Putamen (tissue), 1 donor: ENCODE measurements around the gene CLIP3.
"Not testable (repeated sequence)": the region's sequence is repeated elsewhere in the genome, so short reads cannot be mapped to it uniquely, and the experiment has no call there.

ENCODE experiments used
- DNase-seq: peaks from one replicate; pipeline ENCODE4 v3.0.0-alpha.2; 2016; ENCODE audit warnings: low spot score

The CLIP3 gene, protein sequence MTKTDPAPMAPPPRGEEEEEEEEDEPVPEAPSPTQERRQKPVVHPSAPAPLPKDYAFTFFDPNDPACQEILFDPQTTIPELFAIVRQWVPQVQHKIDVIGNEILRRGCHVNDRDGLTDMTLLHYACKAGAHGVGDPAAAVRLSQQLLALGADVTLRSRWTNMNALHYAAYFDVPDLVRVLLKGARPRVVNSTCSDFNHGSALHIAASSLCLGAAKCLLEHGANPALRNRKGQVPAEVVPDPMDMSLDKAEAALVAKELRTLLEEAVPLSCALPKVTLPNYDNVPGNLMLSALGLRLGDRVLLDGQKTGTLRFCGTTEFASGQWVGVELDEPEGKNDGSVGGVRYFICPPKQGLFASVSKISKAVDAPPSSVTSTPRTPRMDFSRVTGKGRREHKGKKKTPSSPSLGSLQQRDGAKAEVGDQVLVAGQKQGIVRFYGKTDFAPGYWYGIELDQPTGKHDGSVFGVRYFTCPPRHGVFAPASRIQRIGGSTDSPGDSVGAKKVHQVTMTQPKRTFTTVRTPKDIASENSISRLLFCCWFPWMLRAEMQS

DNA sequence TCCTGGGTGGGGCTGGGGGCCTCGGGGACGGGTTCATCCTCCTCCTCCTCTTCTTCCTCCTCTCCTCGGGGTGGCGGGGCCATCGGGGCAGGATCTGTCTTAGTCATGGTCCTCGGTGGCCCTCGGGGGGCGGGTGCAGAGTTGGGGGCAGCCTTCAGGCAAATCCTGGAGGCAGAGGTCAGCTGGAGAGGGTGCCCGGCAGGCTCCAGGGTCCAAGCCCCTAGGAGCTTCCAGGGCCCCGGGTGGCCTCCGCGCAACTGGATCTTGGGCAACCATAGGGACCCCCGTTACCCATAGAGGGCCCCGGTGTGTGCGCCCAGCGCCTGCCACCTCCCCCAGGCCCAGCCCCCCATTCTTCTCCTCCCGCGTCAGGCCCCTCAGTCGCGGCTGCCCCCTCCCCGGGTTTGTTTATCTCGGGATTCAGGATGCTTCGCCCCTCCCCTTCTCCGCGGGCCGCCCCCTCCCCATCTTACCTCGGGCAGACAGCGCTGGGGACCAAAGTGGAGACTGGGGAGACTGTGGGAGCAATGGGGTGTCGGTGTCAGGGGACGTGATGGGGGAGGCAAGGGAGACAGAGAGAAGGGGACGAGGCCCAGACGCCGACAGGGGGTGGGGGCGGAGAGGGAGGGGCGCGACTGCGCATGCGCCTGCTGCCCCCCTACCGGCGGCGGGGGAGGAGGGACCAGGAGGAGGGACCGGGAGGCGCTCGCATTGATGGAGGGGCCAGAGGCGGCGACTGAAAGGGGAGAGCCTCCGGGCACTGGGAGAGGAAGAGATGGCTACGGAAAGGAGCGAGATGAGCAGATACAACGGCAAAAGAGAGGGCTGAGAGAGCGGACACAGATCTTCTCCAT lies at the start of gene CLIP3:
TSS of gene CLIP3 (minus strand) at position 623 of the 854 bp plus-strand sequence. CDS start at position 107, 516 bp downstream.
- DNase-seq = peak; percentile 82

DNA sequence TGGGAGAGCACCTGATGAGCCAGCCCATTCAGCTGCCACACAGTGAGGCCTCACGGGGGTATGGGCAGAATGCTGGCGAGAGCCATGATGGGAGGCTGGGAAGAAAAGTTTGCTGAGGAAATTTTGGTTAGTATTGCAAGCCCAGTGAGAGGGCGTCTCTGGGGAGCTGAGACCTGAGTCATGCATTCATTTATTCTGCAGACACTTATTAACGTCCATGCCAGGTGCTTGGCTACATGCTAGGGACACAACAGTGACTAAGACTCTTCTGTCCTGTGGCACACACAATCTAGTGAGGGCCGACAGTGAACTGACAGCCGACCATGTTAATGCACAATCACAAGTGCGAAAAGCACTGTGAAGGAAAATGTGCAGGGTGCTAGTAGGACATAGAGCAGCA lies 49.2 kb upstream of the CLIP3 start:
- no peak for DNase-seq

DNA sequence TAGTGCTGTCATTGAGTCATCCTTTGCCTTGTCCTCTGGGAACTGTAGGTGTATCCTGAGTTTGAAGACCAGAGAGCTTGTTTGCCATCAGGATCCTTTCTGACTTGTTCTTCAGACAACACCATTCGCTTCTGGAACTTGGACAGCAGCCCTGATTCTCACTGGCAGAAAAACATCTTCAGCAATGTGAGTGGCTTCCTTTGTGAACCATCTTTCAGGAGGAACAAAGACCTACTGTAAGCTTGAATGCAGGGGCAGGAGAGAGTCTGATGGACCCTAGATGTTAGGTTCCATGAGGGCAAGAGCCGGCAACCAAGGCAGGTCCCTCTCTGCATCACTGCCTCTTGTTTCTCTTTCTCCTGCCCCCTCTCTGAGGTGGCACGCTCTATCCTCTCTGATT lies 48.7 kb upstream of the CLIP3 start:
- DNase-seq = peak; percentile 88

DNA sequence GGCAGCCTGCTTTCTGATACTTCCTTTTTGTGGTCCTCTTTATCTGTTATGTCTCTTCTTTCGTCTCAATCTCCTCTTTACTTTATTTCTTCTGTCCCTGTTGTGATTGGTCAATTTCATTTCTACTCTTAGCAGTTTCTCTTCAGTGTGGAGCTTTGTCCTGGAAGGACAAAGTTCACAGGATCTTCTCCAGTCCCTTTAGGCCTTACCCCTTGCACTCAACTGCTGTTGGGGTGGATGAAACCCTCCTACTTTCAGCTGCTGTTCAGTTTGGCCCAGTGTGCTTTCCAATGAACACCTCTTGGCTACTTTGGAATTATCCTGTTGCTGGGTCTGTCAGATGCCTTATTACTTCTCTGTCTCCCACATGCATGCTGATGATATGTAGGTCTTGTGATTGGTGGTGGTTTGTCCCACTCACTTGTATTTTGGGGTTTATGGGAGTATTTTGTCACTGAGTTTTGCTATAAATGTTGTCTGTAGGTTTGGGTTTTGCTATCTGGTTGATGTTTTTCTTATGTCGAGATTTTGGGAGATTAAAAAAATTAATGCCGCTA lies 46.8 kb upstream of the CLIP3 start:
- no peak for DNase-seq

DNA sequence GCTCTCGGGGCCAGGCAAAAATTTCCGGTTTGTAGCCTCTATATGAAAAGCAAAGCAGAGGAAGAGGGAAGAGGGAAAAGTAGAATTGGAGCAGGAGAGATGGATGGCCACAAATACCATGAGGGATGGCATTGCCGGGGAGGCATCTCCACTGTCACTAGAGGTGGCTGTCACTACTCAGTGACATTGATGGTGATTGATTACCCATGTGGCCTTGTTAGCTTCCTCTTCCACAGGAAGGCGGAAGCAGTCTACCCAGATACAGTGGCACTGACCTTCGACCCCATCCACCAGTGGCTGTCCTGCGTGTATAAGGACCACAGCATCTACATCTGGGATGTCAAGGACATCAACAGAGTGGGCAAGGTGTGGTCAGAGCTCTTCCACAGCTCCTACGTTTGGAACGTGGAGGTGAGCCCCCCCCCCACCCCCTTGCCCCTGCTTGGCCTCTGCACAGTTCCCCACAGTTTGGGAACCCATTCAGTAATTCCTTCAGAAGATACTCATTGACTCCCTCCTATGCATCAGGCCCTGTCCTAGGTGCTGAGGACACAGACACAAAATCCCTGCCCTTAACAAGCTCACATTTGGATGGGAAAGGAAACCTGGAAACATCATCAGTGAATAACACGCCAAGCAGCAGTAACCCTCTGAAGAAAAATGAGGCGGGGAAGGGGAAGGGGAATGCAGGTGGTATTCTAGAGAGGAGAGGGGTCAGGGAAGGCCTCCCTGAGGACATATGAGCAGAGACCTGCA lies 40.6 kb upstream of the CLIP3 start:
- DNase-seq = no peak

DNA sequence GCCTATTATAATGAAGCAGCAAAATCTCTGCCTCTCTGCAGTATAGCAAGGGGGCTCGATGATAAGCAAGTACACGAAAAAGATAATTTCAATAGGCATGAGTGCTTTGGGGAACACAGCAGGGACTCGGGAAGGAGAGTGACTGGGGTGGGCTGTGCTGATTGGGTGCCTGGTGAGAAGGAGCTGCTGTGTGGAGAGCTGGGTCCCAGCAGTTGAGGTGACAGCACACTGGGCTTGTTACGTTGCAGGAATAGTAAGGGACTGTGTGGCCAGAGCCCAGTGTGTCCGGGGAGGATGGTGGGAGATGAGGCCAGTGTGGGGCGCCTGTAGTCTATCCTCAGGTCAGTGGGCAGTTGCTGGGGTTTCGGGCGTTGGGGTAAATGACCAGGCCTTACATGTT lies 39.4 kb upstream of the CLIP3 start:
- DNase-seq = no peak

DNA sequence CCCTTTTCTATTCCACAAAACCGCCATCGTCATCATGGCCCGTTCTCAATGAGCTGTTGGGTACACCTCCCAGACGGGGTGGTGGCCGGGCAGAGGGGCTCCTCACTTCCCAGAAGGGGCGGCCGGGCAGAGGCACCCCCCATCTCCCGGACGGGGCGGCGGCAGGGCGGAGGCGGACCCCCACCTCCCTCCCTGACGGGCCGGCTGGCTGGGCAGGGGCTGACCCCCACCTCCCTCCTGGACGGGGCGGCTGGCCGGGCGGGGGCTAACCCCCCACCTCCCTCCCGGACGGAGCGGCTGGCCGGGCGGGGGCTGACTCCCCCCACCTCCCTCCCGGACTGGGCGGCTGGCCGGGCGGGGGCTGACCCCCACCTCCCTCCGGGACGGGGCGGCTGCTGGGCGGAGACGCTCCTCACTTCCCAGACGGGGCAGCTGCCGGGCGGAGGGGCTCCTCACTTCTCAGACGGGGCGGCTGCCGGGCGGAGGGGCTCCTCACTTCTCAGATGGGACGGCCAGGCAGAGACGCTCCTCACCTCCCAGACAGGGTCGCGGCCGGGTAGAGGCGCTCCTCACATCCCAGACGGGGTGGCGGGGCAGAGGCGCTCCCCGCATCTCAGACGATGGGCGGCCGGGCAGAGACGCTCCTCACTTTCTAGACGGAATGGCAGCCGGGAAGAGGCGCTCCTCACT lies 36.3 kb upstream of the CLIP3 start:
- not testable (repeated sequence) for DNase-seq

DNA sequence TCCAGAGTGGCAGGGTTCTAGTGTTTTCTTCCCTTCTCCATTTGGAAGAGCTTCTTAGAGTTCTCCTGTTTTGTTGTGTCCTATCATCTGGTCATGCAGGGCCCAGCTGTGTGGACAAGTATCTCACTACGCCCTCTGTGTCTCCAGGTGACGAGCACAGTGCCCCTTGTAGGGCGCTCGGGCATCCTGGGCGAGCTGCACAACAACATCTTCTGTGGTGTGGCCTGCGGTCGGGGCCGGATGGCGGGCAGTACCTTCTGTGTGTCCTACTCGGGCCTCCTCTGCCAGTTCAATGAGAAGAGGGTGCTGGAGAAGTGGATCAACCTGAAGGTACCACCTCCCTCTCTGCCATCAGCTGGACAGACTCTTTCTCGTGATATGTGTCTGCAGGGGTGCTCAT lies 35.0 kb upstream of the CLIP3 start:
- DNase-seq = no peak

DNA sequence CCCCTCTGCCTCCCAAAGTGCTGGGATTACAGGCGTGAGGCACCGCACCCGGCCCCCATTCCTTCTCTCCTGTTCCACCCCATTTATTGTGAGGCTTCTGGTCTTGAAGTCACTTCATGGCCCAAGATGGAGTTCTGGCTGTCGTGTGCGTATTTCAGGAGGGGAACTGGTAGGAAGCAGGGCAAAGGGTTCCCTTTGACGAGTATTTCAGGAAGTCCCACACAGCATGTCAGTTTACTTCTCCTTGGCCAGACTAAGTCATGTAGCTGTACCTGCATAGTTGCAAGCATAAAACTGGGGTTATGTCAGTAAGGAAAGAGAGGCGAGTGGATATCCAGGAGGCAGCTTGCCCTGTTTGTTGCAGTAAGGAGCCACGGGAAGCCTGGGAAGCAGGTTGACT lies 32.2 kb upstream of the CLIP3 start:
- DNase-seq = no peak

DNA sequence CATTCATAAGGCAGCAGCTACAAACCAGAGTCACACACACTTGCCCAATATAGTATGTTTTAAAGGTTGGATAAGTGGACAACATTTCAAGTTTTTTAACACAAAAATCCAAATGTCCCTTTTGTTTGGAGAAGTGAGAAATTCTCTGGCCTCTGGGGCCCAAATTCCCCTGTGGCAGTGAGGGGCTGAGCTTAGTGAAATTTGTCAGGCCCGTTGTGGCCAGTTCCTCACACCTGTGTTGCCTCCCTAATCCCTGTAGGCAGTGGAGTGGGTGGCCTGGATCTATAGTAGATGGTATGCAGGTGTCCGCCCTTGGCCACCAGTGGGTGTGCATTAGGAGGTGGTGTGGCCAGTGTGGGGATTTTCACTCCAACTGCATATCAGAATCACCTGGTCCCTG lies 28.7 kb upstream of the CLIP3 start:
- DNase-seq = no peak

DNA sequence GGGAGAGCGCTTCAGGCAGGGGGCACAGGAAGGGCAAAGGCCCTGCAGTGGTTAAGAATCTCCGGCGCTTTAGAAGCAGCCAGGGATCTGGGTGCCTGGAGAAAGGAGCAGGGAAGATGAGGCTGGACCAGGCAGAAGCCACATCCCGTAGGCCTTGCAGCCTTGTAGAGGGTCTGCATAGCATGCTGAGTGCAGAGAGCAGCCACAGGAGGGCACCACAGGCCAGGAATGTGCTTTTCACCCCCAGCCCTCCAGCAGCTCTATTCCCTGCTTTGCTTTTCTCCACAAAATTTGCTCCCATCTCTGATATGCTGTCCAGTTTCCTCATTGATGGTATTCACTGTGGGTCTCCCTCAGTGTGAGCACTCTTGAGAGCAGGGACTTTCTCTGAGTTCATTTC lies 27.8 kb upstream of the CLIP3 start:
- DNase-seq = peak; percentile 75

DNA sequence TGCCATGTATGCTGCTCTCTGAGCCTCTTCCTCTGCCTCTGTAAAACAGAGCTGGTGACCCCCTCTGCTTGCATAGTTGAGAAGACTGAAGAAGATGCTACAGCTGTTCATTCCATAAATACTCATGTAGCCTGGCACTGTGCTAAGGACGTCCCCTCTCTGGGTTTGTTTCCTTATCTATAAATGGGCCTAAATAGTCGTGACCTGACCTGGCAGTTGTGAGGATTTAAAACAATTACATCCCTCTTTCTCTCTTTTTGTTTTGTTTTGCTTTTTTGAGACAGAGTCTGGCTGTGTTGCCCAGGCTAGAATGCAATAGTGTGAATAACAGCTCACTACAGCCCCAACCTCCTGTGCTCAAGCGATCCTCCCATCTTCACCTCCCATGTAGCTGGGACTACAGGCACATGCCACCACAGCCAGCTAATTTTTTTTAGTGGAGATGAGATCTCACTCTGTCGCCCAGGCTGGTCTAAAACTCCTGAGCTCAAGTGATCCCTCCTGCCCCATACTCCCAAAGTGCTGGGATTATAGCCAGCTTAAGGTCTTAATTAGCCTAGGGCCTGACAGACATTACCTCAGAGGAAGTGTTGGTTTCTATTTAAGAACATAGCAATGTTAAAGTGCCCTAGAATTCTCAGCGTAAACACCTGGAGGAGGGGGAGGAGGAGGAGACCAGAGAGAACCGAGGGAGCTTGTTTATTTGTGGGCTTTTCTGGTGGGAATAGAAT lies 26.7 kb upstream of the CLIP3 start:
- DNase-seq = no peak

DNA sequence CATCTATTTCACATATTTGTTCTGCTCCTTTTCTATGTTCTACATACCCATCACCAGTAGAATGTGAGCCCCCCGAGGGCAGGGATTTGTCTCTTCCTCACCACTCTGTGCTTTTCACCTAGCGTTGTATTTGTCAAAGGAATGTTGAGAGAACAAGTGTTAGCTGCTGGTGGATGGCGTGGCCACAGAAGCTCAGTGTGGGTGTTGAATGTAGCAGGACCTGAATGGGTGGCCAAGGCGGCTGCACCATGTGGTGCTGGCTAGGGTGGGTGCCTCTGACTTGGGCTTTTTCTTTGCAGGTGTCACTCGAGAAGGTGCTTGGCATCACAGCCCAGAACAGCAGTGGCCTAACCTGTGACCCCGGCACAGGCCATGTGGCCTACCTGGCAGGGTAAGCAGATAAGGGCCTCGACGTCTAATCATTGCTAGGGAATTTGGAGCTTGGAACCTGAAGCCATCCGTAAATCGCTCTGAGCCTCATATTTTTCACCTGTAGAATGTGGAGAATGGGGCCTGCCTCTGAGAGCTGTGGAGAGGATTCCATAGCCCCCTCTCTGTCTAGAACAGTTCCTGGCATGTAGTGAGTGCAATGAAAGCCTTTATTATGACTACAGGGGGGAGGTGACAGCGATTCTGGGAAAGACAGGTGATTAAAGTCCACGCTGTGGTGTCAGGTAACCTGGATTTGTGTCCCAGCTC lies 26.0 kb upstream of the CLIP3 start:
- no peak for DNase-seq

DNA sequence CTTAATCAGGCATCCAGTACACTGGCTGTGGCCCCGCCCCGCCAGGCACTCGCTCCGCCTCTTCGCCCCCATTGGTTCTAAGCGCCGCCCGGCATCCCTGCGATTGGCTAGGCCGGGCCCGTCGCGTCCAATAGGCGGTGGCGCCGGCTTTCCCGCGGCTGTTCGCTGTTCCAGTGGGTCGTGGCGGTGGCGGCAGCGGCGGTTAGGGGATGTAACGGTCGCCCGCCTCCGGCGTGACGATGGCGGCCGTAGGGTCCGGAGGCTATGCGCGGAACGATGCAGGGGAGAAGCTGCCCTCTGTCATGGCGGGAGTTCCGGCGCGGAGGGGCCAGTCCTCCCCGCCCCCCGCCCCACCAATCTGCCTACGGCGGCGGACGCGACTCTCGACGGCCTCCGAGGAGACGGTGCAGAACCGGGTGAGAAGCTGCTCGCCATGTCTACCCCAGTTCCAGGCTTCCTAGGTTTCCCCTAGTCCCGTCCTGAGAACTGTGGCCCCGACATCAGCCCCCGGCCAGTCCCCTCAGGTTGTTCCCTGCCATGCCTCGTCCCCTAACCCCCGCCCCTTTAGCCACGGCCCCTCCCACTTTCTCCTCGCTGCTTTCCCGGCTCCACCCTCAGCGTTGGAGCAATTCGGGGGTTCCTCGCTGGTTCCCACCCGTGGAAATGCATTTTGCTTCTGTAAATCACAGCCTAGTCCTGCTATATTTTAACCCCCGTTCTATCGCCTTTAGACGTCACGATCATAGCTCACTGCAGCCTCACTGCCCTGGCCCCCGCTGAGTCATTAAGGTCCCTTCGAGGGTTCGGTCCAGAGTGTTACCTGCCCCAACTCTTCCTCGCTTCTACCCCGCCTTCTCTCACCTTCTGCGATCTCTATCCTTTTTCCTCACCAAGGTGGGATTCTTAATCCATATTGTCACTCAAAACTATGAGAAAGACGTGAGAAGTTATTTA lies 22.3 kb upstream of the CLIP3 start, which contains the start of gene WDR62:
TSS of gene WDR62 (plus strand) at position 165 of the 954 bp plus-strand sequence. CDS start at position 240, 75 bp downstream.
- no peak for DNase-seq

DNA sequence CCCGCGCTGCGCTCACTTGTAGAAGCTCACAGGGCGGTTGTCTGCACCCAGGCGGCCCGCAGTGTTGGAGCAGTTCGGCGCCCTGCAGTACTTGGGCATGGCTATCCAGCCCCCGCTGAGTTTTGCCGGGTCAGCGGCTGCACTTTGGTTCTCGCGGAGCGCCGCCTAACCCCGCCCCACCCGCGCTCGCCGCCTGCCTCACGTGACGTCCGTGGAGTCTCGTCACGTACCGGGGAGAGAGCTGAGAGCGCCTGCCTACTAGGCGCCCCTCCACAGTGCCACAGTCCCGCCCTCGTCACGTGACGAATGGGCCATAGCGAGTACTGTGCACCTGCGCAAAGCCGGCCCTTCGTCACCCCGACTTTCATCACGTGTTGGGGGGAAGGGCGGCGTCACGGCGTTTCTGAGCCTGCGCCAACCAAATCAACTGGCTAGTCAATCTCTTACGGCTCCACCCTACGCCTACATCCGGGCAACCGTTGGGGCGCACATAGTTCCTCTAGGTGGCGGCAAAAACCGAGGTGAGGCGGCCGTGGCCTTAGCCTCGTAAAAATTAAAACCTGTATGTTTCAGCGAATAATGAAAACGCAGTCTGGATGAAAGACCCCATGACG lies 21.6 kb upstream of the CLIP3 start, which contains the start of gene THAP8:
TSS of gene THAP8 (minus strand) at position 167 of the 614 bp plus-strand sequence. CDS start at position 99, 68 bp downstream.
- peak; percentile 99 for DNase-seq

DNA sequence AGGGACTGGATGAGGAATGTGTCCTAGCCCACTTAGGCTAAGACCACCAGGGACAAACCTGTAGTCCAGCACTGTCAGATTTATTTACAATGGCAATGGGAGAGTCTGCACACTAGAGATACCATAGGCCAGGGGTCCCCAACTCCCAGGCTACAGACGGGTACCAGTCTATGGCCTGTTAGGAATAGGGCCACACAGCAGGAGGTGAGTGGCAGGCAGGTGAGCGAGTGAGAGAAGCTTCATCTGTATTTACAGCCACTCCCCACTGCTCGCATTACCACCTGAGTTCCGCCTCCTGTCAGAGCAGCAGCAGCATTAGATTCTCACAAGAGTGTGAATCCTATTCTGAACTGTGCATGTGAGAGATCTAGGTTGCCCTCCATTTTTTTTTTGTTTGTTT lies 19.0 kb upstream of the CLIP3 start:
- no peak for DNase-seq

DNA sequence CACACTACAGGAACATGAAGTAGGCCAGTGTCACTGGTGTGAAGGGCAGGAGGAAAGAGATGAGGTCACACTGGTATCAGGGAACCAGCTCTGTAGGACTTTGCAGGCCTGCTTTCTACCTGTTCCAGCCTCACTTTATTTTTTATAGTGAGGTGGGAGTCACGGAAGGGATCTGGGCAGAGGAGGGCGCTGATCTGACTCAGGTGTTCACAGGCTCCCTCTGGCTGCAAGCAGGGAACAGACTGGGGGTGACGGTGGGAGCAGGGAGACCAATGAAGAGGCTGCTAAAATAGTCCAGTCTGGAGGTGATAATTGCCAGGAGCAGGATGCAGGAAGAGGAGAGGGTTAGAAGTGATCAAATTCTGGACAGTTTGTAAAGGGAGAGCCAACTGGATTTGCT lies 18.6 kb upstream of the CLIP3 start:
- DNase-seq = peak; percentile 24
